Neural progenitor cell (in vitro differentiated cells): Measurements from ENCODE around the gene UQCRH.

ENCODE experiments used
- EZH2 ChIP-seq: fragments of 200-600 bp; sonication (generic); IDR thresholded peaks from 2 replicates; pipeline ENCODE4 v1.6.1; 2017; ENCODE audit warnings: antibody characterized with exemption, mild to moderate bottlenecking, moderate library complexity
- EZH2phosphoT487 ChIP-seq: fragments of 200-600 bp; sonication (generic); IDR thresholded peaks from 2 replicates; pipeline ENCODE4 v1.6.1; 2017; ENCODE audit warnings: antibody characterized with exemption
- TF ChIP-seq, protein P1 (sequence below): fragments of 200-600 bp; sonication (generic); IDR thresholded peaks from 2 replicates; pipeline ENCODE4 v1.5.1; 2017; ENCODE audit warnings: antibody characterized with exemption, mild to moderate bottlenecking

DNA sequence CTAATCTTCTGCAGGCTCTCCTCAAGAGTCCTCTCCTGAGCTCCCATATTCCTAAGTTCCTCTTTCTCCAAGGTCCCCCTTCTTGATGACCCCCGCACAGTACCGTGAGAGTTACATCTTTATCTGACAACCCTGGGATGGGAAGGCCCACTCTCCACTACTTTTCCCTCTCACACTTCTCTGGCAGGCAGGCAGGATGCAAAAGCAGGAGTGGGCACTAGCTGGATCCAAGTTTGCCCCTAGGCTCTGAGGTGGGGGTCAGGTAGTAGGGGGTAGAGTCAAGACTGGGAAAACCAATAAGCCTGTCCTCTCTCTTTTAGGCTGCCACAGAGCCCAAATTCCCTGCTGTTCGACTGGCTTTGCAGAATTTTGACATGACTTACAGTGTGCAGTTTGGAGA lies 41.0 kb downstream of the UQCRH start:
- TF ChIP-seq, protein P1, sequence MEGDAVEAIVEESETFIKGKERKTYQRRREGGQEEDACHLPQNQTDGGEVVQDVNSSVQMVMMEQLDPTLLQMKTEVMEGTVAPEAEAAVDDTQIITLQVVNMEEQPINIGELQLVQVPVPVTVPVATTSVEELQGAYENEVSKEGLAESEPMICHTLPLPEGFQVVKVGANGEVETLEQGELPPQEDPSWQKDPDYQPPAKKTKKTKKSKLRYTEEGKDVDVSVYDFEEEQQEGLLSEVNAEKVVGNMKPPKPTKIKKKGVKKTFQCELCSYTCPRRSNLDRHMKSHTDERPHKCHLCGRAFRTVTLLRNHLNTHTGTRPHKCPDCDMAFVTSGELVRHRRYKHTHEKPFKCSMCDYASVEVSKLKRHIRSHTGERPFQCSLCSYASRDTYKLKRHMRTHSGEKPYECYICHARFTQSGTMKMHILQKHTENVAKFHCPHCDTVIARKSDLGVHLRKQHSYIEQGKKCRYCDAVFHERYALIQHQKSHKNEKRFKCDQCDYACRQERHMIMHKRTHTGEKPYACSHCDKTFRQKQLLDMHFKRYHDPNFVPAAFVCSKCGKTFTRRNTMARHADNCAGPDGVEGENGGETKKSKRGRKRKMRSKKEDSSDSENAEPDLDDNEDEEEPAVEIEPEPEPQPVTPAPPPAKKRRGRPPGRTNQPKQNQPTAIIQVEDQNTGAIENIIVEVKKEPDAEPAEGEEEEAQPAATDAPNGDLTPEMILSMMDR, result no peak
- no peak for TF ChIP-seq EZH2
- TF ChIP-seq EZH2phosphoT487, result no peak
